ENCODE measurements around the gene TNN.

TNN gene

DNA sequence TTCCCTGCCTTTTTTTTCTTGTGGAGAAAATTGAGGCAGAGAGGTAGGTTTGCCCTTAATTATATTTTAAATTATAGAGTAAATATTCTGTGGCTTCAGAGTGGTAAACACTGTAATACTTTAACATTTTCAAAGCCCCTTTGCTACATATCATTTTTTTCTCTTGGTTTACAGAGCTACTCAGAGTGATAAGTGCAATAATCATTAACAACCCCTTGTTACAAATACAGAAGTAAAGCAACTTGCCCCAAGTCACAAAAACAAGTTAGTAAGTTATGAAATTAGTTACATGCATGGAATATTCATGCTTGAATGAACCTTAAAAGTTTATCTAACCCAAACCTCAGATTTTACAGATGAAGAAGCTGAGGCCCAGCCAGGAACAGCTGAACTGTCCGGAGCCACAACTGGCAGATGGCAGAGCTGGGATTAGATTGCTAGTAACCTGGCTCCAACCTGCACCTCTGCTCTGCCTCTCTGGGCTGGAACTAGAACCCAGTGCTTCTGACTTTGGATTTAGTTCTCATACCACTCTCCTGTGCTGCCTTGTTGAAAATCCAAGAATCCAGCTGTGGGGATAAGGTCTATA, 48.7 kb downstream of the TNN start:
- DNase-seq (ENCODE audit: low read depth in 2 of 2), result no peak

GRCh38 chr1:175116903-175117302, 49.3 kb downstream of the TNN start:
- no peak for DNase-seq (ENCODE audit: low read depth in 2 of 2)

DNA sequence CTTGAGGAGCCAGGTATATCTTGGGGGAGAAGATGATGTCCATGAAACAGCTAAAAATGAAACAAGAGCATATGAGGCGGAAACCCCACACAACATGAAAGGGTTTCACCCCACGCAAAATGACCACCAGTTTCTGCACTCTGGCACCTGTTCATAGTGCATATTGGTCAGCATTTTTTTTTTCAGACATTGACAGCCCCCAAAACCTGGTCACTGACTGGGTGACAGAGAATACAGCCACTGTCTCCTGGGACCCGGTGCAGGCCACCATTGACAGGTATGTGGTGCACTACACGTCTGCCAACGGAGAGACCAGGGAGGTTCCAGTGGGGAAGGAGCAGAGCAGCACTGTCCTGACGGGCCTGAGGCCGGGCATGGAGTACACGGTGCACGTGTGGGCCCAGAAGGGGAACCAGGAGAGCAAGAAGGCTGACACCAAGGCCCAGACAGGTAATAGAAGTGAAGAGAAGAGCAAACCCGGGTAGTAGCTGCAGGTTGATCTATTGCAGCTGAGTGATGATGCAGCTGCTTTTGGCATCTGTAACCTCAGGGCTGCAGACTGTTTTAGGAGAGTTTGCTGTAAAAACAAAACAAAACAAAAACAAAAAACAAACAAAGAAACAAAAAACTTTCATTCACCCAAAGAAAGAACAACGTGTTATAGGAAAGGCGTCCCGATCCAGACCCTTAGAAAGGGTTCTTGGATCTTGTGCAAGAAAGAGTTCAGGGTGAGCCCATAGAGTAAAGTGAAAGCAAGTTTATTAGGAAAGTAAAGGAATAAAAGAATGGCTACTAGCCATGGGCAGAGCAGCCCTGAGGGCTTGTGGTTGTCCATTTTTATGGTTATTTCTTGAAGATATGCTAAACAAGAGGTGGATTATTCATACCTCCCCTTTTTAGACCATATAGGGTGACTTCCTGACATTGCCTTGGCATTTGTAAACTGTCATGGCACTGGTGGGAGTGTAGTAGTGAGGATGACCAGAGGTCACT, 51.0 kb downstream of the TNN start:
- DNase-seq (ENCODE audit: low read depth in 2 of 2), result no peak

DNA sequence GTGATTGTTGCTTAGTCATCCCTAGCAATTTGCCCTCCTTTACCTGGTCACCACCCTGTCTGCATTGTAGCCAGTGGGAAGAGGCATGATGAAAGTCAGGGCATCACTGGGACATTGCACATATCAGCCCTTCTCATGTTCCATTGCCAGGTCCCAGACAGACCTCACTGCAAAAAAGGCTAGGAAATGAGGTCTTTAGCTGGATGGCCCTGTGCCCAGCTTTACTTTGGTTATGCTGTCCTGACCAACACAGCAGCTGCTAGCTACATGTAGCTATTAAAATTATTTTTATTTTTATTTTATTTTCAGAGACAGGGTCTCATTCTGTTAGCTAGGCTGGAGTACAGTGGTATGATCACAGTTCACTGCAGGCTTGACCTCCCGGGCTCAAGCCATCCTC, 52.9 kb downstream of the TNN start:
- no peak for DNase-seq (ENCODE audit: low read depth in 2 of 2)

GRCh38 chr1:175124861-175125260, 57.2 kb downstream of the TNN start:
- no peak for DNase-seq (ENCODE audit: low read depth in 2 of 2)

- no peak for DNase-seq (ENCODE audit: low read depth in 2 of 2)
These were observed 58.7 kb downstream of the TNN start for GRCh38 chr1:175126347-175126746.

- DNase-seq (ENCODE audit: low read depth in 2 of 2), result no peak
These were observed 59.9 kb downstream of the TNN start for GRCh38 chr1:175127565-175127964.

- DNase-seq (ENCODE audit: low read depth in 2 of 2), result no peak
These were observed 60.9 kb downstream of the TNN start for GRCh38 chr1:175128523-175128922.

- DNase-seq (ENCODE audit: low read depth in 2 of 2), result no peak
These were observed 61.5 kb downstream of the TNN start for GRCh38 chr1:175129182-175129581.

- no peak for DNase-seq (ENCODE audit: low read depth in 2 of 2)
These were observed 62.0 kb downstream of the TNN start for GRCh38 chr1:175129644-175129996.

DNA sequence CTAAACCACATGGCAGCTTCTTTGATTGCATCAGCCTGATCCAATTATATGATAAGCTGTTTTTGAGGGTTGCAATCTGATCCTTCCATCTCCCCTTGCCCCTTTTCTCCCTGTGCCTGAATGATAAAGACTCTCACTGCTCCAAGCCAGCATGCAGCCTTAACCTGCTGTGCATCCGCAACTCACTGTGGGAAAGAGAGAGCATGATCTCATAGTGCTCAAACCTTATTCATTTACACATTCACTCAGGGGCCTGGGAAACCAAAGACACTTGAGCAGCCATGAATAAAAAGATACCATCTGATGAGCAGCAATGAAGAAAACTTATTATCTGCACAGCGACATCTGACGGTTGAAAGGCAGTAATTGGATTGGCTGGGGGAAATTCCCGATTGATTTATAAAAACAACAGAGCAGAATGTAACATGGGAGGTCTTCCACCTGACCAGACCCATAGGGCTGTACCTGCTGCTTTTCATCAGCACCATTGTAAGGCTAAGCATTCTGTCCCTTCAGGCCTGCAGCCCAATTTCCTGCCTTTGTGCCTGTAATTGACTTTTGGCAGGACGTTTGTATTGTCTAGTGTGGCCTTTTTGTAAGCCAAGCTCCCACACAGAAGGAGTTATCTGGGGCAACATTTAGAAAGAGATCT, 62.5 kb downstream of the TNN start:
- no peak for DNase-seq (ENCODE audit: low read depth in 2 of 2)

DNA sequence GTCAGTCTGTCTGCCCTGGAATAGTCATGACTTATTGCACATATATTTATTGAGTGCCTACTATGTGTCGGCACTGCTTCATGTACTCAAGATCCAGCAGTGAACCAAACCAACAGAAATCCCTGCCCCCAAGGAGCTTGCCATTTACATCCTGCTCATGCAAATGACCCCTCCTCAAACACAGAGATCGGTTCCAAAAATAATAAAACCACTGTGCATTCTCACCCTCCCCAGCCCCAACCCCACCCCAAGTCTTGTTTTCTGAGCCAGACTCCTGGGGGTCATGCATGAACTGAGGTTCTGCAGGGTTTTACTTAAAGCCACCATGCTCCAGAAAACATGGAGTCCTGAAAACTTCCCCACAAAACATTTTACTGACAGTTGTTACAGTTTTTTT, 63.0 kb downstream of the TNN start:
- no peak for DNase-seq (ENCODE audit: low read depth in 2 of 2)

DNA sequence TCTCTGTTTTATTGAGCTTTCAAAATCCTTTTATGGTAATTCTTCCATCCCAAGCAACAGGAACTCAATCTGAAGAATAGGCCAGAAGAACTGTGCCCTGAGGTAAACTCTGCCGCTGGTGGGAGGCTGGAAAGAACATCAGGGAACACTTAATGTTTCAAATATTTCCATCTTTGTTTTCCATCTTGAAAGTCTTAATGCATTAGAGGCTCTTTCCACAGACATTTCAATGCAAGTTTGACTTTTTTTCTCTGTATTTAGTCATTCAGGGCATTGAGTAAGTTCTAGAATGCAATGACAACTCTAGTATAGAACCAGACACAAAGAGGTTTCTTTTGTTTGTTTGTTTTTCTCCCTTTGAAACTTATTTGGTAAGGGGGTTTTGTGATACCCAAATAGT, 63.5 kb downstream of the TNN start:
- DNase-seq (ENCODE audit: low read depth in 2 of 2), result no peak

- no peak for DNase-seq (ENCODE audit: low read depth in 2 of 2)
These were observed 64.8 kb downstream of the TNN start for GRCh38 chr1:175132436-175132835.

GRCh38 chr1:175133673-175134435, 66.2 kb downstream of the TNN start:
- no peak for DNase-seq (ENCODE audit: low read depth in 2 of 2)

DNA sequence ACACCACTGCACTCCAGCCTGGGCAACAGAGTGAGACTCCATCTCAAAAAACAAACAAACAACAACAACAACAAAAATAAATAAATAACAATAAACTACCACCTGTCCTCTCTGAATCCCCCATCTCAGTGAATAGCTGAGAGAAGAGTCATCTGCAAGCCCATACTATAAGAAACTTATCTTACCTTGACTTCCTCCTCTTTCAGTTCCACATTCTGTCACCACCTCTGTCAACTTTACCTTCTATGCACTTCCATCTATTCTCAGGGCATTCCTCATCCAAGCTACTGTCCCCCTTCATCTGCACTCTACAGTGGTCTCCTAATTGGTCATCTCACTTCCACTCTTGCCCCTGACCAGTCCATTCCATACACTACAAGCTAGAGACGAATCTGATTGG, 66.9 kb downstream of the TNN start:
- DNase-seq (ENCODE audit: low read depth in 2 of 2), result no peak

DNA sequence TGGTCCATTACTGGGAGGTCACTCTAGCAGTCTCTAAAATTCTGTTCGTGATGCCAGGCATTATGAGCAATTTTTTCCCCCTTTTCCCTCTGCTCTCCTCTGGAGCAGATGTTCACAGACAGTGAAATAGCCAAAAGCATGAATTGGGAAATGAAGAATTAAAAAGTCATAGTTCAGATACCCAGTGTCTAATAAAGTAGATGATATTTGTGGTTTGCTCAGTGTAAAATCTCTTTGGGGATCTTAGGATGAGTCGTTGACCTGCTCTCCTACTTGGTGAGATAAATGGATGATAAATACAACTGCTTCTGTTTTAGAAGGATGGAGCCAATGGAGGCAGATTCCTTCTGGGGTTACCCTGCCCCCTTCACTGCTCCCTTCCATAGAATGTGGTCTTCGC, 68.6 kb downstream of the TNN start:
- no peak for DNase-seq (ENCODE audit: low read depth in 2 of 2)

DNA sequence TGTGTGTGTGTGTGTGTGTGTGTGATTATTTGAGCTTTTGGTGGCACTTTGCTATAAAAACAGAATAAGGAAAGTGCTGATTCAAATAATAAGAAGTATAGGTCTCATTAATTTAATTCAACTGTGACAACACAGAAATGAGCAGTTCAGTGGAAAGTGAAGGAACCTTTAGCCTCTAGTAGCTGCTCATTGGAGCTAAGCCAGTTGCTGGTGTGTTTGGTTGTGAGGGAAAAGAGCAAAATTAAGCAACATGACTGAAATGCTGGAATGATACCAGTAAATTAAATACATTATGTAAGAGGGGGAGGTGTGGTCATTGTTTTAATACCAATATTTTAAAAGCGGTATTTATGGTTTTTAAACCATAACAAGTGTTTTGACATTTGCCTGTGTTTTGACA, 69.7 kb downstream of the TNN start:
- DNase-seq (ENCODE audit: low read depth in 2 of 2), result no peak

DNA sequence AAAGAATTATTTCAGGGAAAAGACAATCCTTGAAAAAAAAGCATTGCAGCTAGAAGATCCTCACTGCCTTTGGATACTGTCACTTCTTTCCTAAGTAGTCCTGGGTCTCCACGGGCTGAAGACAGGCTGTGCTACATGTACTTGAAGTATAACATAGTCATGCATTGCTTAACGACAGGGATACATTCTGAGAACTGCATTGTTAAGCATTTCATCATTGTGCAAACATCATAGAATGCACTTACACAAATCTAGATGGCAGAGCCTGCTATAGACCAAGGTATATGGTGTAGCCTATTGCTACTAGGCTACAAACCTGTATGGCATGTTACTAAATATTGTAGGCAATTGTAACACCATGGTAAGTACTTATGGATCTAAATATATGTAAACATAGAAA, 70.9 kb downstream of the TNN start:
- DNase-seq (ENCODE audit: low read depth in 2 of 2), result no peak

DNA sequence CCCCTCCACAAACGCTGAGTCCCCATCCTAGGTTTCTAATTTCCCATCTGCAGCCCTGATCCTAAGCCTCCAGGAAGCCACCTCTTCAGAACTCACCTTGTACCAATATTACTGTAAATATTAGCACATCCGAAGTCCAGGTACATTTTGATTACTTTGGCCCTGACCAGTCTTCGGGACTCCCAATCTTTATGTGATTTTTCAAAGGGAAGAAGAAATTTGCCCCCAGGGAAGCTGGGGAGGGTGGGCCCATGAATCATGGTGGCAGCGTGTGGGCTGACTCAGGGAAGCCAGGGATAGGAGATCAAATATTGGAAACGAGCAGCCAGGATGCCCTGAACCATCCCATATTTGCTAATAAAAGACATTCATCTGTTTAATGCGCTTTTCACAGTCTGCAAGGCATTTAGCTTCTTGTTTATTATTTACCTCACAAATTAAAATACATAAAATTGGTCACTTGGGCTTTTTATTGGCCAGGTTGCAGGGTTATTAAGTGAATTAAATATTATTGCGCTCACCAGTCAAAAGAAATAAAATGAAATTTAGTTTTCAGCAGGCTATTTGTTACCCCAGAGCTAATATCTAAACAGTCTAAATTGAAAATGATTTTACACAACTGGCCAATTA, 78.4 kb downstream of the TNN start:
- DNase-seq (ENCODE audit: low read depth in 2 of 2), result no peak

GRCh38 chr1:175146529-175147213, 79.0 kb downstream of the TNN start:
- DNase-seq (ENCODE audit: low read depth in 2 of 2), result peak; percentile 20 to 47

All from stimulated activated CD4-positive, alpha-beta T cell treated with anti-CD3 and anti-CD28 coated beads, Interleukin-1b, Interleukin-23, amount 100 ng/mL, for 1 hour (primary cell).